HG02870 (cell line): ENCODE results near the gene AKAP10.
"Not testable (repeated sequence)": the region's sequence is repeated elsewhere in the genome, so short reads cannot be mapped to it uniquely, and the experiment has no call there.

Experiments used
- ATAC-seq: cut with Tn5 transposase; IDR thresholded peaks from one replicate; pipeline ENCODE4 v1.9.1; 2021; ENCODE audit warnings: mild to moderate bottlenecking, moderate library complexity; ENCODE audit not compliant: unreplicated experiment

AKAP10 gene

DNA sequence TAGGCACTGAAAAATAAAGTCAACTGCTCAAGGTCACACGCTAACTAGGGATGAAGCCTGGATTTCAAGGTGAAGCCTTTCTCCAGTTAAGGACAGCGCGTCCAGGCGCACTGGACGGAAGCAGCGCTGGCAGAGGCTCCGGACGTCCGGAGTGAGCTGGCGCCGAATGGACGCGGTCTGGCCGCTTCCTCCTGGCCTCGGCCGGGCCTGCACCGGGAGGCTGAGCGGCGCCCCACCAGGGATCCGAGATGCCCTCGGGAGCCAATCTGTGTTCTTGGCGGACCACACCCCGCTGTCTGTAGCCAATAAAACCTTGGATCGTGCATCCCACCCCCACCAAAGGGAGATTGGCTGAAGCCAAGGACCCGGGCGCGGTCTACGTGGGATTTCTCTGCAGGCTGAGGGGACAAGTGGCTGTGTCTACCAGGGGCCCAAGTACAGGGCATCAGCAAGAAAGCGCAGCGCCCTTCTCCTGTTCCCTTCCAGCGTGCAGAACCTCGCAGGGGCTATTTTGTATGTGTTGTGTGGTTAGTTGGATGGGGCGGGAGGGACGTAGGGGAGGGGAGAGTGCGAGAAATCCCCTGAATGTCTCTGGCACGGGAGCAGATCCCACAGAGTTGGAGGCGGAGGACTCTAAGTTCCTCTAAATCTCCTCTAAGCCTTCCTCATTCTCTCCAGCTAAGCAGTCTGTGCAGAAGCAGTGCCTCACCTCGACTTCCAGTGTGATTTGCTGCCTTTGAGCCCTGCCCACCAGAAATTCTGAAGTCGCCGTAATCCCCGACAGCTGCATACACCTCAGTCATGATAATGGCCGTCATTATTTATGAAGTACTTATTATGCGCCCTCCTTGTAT lies 2.5 kb upstream of the AKAP10 start:
- no peak for ATAC-seq

DNA sequence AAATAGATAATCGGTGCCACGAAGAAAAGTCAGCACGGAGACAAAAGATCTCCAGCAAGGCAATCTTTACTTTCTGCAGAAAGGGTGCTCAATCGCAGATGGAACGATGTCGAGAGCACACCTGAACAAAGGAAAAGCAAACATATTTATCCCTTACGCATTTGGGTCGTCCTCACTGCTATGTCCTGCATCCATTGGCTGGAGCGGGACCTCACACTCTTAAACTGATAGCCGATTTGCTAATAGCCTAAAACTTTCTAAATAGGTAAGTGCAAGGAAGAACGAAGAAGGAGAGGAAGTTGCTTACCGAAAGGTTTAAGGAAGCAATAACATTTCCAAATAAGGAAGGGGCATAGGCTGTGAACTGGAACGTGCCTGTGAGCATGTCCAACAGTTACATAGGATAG lies 1.2 kb upstream of the AKAP10 start:
- ATAC-seq = no peak

DNA sequence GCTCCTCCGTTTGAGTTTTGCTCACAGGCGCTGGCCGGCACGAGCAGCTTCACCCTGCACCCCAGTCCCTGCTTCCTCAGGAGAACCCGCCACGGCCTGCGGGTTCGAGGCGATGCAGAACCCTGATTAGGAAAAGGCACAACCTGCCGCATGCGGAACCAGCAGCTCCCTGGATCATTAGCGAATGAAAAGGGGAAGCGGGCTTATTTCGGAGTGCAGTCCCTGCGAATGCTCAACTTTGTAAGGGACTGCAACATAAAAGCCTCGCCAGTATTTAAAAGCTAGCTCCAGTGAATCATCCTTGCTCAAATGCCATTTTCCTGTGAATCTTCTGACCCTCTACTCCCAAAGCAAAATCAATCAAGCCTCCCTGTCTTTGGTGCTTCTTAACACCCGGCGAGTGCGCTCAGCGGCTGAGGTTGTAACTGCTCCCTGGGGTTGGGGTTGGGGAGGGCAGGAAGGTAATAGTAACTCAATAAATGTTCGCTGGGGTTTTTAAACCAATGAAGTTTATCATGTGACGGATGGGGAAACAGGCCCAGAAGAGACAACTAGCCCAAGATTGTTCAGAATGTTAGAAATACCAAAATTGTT lies 678 bp upstream of the AKAP10 start:
- ATAC-seq = no peak

DNA sequence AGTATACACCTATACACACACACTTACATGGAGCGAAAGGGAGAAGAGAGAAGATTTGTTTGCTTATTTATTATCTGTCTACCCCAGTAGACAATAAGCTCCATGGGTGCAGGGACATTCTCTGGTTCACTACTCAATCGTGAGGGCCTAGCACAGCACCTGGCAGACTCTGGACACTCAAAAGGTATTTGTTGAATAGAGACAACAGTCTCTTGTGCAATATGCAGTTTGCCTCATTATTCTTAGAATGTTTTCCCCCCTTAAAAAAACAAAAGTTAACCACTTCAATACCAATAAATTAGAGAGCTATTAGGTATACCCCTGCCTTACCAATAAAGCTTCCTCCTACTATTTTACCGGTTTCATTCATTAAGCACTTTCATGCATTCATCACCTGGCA lies 2.0 kb downstream of the AKAP10 start:
- ATAC-seq = no peak

DNA sequence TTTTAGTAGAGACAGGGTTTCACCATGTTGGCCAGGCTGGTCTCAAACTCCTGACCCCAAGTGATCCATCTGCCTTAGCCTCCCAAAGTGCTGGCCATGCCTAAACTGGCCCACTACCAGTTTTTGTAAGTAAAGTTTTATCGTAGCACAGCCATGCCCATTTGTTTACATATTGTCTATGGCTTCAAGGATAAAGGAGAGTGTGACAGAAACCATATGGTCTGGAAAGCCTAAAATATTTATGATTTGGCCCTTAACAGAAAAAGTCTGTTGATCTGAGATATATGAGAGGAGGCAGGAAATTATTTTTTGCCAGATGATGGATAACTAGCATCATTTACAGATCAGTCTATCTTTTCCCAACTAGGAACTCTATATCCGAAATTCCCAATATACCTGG lies 4.5 kb downstream of the AKAP10 start:
- no peak for ATAC-seq

DNA sequence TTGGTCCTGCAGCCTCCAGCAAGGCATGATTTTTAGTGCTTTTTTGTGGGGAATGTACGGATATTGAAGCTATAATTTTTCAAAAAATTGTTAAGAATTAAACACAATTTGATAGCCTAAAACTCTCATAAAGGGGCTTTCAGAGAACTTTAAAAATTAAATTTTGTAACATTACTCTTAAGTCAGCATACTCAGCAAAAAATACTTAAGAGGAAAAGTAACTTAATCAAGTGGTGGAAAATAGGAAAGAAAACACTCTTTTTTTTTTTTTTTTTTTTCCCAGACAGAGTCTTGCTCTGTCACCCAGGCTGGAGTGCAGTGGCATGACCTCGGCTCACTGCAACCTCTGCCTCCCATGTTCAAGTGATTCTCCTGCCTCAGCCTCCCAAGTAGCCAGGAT lies 14.7 kb downstream of the AKAP10 start:
- ATAC-seq = not testable (repeated sequence)

DNA sequence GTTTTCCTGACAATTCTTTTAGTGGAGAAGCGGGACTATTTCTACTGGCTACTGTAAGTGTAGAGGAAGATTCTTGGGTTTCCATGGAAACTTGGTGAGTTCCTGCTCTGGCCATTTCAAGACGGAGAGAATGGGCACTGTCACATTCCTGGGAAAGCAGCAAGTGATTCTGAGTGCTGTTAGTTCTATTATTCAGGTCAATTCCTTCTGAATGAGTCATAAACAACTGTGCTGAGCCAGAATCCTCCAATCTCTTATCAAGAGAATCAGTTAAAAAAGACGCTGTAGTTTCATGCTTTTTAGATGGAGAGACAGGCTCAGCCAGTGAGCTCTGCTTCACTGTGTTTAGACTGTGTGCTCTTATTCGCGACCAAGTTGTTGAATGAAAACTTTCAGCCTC lies 19.6 kb downstream of the AKAP10 start:
- no peak for ATAC-seq

DNA sequence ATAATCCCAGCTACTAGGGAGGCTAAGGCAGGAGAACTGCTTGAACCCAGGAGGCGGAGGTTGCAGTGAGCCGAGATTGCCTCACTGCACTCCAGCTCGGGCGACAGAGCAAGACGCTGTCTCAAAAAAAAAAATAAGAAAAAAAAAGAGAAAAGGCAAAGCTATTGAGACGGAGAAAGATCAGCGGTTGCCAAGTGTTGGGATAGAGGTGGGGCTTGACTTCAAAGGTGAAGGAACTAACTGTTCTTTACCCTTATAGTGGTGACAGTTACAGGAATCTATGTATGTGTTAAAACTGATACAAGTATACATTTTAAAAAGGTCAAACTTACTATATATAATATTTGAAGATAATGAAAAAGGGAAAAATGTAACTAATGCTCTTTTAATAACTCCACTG lies 22.5 kb downstream of the AKAP10 start:
- no peak for ATAC-seq

DNA sequence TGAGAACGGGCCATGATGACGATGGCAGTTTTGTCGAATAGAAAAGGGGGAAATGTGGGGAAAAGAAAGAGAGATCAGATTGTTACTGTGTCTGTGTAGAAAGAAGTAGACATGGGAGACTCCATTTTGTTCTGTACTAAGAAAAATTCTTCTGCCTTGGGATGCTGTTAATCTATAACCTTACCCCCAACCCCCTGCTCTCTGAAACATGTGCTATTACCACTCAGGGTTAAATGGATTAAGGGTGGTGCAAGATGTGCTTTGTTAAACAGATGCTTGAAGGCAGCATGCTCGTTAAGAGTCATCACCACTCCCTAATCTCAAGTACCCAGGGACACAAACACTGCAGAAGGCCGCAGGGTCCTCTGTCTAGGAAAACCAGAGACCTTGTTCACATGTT lies 26.2 kb downstream of the AKAP10 start:
- ATAC-seq = not testable (repeated sequence)

DNA sequence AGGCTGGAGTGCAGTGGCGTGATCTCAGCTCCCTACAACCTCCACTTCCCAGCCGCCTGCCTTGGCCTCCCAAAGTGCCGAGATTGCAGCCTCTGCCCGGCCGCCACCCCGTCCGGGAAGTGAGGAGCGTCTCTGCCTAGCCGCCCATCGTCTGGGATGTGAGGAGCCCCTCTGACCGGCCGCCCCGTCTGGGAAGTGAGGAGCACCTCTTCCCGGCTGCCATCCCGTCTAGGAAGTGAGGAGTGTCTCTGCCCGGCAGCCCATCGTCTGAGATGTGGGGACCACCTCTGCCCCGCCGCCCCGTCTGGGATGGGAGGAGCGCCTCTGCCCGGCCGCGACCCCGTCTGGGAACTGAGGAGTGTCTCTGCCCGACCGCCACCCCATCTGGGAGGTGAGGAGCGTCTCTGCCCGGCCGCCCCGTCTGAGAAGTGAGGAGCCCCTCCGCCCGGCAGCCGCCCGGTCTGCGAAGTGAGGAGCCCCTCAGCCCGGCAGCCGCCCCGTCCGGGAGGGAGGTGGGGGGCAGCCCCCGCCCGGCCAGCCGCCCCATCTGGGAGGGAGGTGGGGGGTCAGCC lies 26.9 kb downstream of the AKAP10 start:
- ATAC-seq = not testable (repeated sequence)

DNA sequence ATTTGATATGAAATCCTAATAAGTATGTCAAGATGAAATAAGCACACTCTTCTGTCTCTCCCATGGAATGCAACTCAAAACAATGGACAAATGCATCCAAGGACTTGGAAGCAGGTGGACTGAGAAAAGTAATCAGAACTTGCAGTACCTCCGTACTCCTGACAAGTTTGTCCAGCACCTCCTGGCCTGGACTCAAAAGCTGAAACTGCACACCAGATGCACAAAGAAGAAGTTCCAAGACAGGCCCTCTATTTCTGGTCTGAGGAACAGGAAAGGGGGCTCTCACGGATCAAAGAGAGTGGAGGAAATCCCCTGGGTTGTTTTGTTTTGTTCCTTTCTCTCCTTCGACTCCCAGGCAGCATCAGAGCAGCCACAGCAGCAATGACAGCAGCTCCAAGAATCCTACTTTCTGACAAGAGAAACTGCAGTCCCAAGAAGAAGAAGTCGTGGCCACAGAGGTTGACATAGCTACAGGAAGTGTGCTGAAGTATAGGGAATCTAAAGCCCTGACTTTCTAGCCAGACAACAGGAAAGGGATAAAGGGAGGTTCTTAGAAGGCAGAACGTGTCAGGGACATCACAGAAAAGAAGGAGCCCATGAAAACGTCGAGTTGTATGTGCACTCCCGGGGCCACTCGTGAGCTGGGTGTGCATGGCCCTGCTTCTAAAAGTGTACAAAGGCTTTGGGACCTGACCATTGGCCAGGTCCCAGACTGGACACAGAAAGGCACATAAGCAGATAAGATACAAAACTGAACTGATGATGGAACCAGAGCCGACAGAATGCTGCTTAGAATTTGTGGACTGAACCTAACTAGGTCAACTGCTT lies 29.3 kb downstream of the AKAP10 start:
- ATAC-seq = no peak

DNA sequence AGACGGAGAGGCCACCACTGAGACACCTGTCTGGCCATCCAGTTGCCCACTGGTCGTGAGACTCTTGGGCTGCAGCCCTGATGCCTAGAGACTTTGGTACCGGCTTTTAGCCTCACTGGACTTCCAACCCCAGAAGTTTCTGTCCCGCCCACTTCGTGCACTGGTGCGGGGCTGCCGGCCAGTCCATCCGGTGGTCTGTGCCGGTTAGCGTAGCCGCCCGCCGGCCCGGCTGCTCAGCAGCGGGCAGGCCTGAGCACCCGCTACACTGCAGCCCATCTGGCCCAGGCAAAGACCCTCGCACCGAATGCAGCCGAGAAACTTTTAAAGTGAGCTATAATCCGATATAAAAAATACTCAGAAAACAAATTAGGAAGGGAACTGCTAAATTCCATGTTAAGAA lies 30.7 kb downstream of the AKAP10 start:
- ATAC-seq = no peak

DNA sequence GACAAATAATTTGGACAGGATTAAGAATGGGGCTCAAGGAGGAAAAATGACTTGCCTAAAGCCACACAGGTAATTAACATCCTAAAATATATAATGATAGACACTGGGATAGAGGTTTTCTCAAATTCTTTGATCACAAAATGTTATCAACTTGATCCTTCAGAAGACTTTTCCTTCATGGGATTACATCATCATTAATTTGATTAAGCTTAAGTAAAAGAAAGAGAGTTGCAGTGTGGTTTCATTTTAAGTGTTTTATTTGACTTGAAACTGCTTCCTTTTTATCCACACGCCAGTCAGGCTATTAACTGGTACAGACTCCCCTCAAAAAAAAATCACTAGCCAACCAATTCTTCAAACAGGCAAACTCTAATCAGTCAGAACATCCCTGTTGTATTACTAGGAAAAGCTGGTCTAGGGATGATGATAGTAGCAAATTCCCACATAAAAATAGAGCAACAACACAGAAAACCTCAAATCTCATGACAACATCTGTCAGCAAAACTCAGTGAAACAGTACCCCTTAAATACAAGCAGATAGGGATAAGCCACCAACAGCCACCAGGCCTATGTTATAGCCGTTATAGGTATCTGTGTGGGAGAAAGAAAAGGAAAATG lies 32.5 kb downstream of the AKAP10 start:
- no peak for ATAC-seq

DNA sequence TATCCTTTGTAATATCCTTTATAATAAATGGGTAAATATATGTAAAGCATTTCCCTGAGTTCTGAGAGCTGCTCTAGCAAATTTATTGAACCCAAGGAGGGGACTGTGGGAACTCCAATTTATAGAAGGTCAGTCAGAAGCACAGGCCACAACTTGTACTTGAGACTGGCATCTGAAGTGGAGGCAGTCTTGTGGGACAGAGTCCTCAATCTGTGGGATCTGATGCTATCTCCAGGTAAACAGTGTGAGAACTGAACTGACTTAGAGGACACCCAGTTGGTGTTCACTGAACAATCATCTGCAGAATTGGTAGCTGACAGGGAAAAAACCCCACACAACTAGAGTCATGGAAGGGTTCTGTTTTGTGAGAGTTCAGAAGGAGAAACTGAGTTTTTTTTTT lies 34.0 kb downstream of the AKAP10 start:
- ATAC-seq = no peak

DNA sequence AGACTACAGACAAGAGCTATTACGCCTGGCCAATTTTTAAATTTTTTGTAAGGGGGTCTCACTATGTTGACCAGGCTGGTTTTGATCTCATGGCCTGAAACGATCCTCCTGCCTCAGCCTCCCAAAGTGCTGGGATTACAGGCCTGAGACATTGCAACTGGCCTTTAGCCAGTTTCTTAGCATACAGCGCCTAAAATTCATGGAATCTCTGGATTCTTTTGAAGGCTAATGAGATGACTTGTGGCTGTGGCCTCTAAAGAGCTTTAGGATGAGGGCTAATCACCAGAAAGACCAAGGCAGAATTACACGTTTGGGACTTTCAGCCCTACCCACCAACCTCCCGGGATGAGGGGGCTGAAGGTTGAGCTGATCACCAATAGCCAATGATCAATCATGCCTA lies 34.6 kb downstream of the AKAP10 start:
- ATAC-seq = no peak

DNA sequence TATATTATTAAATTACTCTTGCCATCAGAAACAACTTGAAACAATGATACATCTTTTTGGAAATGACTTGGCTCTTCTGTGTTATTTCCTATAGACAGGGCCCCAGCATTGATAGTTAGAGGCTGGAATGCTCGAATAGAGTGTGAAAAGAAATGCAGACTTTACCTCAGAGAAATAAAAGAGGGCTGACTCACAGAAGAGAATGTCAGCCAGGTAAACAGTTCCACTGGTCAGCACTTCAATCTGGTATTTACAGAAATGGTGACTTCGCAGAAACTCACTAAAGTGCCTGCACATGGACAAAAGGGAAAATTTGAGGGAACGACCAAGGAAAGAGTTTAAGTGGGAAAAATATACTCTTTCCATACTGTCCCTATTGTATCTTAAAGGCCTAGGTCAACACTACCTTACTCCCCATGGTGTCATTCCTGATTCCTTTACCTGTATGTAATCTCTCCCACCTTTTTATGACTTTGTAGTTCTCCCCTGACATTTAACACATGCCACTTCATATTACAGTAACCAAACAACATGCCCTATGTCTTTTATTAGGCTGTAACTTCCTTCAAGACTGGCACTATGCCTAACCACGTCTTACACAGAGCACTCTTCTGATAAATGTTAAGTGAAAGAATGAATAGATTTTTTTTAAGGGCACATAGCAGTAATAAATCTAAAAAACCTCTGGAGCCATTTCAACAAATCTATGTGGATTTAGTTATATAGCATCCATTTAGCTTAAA lies 36.7 kb downstream of the AKAP10 start:
- ATAC-seq = no peak

DNA sequence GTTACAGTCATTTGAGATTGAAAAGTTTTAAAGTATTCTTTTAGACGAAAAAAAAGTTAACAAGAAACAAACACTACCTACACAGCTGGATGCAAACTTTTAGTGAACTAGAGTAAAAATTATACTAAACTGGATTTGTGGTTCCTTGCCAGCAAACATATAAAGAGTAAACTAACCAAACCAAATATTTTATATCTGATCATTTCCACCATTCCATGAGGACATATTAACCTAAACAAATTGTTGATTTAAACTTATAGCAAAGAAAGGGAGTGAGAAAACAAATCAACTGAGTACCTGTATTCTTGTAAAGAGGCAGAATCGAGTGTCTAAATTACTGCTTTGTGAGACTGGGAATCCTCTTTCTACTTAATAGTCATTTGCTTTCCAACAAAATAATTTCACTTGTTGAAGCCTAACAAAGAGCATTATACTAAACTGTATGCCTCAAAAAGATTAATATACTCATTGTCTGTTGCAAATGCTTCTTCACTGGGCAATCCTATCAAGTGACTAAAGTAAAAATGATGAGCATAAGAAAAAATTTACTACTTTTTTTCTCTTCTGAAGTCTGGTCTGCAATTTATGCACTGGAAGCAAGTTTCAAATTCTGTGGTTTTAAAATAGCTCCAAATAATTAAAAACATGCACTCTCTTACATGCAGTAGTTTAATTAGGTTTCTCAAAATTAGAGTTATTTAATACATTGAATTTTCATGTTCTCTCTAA lies 37.5 kb downstream of the AKAP10 start:
- no peak for ATAC-seq

DNA sequence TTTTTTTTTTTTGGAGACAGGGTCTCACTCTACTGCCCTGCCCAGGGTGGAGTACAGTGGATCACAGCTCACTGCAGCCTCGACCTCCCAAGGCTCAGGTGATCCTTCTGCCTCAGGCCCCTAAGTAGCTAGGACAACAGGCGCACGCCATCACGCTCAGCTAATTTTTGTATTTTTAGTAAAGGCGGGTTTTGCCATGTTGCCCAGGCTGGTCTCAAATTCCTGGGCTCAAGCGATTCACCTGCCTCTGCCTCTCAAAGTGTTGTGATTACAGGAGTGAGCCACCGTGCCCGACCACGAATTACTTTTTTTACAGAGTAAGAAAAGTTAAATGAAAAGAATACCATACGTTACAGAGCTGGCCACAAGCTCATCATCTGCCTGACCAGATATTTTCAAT lies 38.9 kb downstream of the AKAP10 start:
- ATAC-seq = no peak

DNA sequence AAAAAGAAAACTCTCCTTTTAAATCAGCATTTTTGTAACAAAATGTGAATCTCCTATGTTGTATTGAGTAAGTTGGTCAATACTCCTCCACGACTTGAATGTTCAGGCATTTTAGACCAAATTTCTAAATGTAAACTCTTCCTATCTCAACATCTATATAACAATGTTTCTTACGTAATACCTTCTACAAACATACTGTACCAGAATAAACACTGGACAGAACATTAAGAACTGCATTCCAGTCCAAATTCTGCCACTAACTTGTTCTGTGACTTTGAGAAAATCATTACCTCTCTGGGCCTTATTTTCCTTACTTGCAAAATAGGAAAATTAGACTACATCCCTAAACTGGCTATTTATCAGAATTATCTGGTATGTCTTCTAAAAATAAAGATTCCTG lies 40.1 kb downstream of the AKAP10 start:
- no peak for ATAC-seq

DNA sequence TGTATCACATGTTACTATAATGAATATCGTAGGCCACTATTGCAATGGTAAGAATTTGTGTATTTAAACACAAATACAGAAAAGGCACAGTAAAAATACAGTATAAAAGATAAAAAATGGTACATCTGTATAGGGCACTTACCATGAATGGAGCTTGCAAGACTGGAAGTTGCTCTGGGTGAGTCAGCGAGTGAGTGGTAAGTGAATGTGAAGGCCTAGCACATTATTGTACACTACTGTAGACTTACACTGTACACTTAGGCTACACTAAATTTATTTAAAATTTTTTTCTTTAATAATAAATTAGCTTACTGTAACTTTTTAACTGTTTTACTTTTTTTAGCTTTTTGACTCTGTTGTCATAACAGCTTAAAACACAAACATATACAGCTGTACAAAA lies 42.5 kb downstream of the AKAP10 start:
- no peak for ATAC-seq
